Progenitor cell of endocrine pancreas (in vitro differentiated cells): ENCODE measurements around the gene INTS15. TPM values are rescaled to one million over a fixed set of nuclear protein-coding genes. Genes with fewer than 3 reads are reported as not detected.

ENCODE experiments used
- DNase-seq: peaks from one replicate; pipeline ENCODE4 v3.0.0; 2021; ENCODE audit warnings: low spot score; ENCODE audit not compliant: unreplicated experiment
- H3K27ac Mint-ChIP-seq: 2 replicates; pipeline ENCODE4 v1.8.0; 2021; ENCODE audit warnings: mild to moderate bottlenecking, moderate library complexity, mixed read lengths
- H3K27me3 Mint-ChIP-seq: 2 replicates; pipeline ENCODE4 v1.8.0; 2021; ENCODE audit warnings: mixed read lengths
- H3K36me3 Mint-ChIP-seq: 2 replicates; pipeline ENCODE4 v1.8.0; 2022; ENCODE audit warnings: mixed read lengths; ENCODE audit not compliant: insufficient read depth
- H3K4me1 Mint-ChIP-seq: 2 replicates; pipeline ENCODE4 v1.8.0; 2021; ENCODE audit warnings: low read depth, mixed read lengths
- H3K4me3 Mint-ChIP-seq: 2 replicates; pipeline ENCODE4 v1.8.0; 2021; ENCODE audit warnings: low read depth, mild to moderate bottlenecking, moderate library complexity, mixed read lengths
- H3K9me3 Mint-ChIP-seq: 2 replicates; pipeline ENCODE4 v1.8.0; 2021; ENCODE audit warnings: low read depth, mixed read lengths
- CTCF ChIP-seq: fragments of 200-600 bp; sonication (generic); IDR thresholded peaks from one replicate; pipeline ENCODE4 v1.5.0; 2021; ENCODE audit warnings: antibody characterized with exemption, mild to moderate bottlenecking; ENCODE audit not compliant: unreplicated experiment
- long read RNA-seq: library from polyadenylated mRNA; unstranded; transcript quantifications from one replicate; pipeline ENCODE4 v2.0.0, GENCODE V29; 2020
- total RNA-seq: library from RNA; stranded (reverse); gene quantifications from 2 replicates; pipeline ENCODE4 v1.2.1, GENCODE V29; 2021

Gene INTS15
- total RNA-seq: 48.6 and 57.1 TPM in 2 replicates
- long read RNA-seq: 0 reads

GRCh38 chr7:6589829-6590644 lies at the start of gene INTS15:
Gene INTS15, plus strand, starts transcription at chr7:6590021. Its CDS starts 263 bp downstream, at chr7:6590284.
- Mint-ChIP-seq H3K9me3 (no peaks in the 10 kb centered on the region), H3K36me3 (peaks cover 33% of the 10 kb centered on the region), H3K4me1 (peaks cover 5% of the 10 kb centered on the region), H3K27ac (peak within 1 kb of the TSS; percentile 91), H3K27me3 (no peaks in the 10 kb centered on the region), H3K4me3 (peak within 1 kb of the TSS; percentile 88)
- peak; percentile 79 for DNase-seq
- TF ChIP-seq CTCF: peak; percentile 84

- DNase-seq: no peak
- H3K36me3 Mint-ChIP-seq: no peaks in the 10 kb centered on the region
- H3K27ac Mint-ChIP-seq: no peak overlapping the region
- TF ChIP-seq CTCF: no peak
- H3K4me3 Mint-ChIP-seq: no peak overlapping the region
- peaks cover 14% of the 10 kb centered on the region for H3K27me3 Mint-ChIP-seq
- no peaks in the 10 kb centered on the region for H3K4me1 Mint-ChIP-seq
- no peaks in the 10 kb centered on the region for H3K9me3 Mint-ChIP-seq
These were observed 47.5 kb upstream of the INTS15 start for GRCh38 chr7:6542368-6542767.

- DNase-seq: no peak
- Mint-ChIP-seq H3K27me3 (peaks cover 6% of the 10 kb centered on the region), H3K4me3 (no peak overlapping the region), H3K4me1 (no peaks in the 10 kb centered on the region), H3K36me3 (no peaks in the 10 kb centered on the region), H3K9me3 (no peaks in the 10 kb centered on the region), H3K27ac (no peak overlapping the region)
- TF ChIP-seq CTCF: no peak
These were observed 44.3 kb upstream of the INTS15 start for GRCh38 chr7:6545398-6546126.

- no peak for TF ChIP-seq CTCF
- Mint-ChIP-seq H3K27me3 (peaks cover 1% of the 10 kb centered on the region), H3K27ac (no peak overlapping the region), H3K4me3 (no peak overlapping the region), H3K4me1 (no peaks in the 10 kb centered on the region), H3K9me3 (no peaks in the 10 kb centered on the region), H3K36me3 (no peaks in the 10 kb centered on the region)
- DNase-seq: no peak
These were observed 43.1 kb upstream of the INTS15 start for GRCh38 chr7:6546498-6547251.

- DNase-seq: no peak
- no peak overlapping the region for H3K27ac Mint-ChIP-seq
- no peaks in the 10 kb centered on the region for H3K27me3 Mint-ChIP-seq
- no peaks in the 10 kb centered on the region for H3K9me3 Mint-ChIP-seq
- TF ChIP-seq CTCF: no peak
- H3K4me3 Mint-ChIP-seq: no peak overlapping the region
- H3K36me3 Mint-ChIP-seq: no peaks in the 10 kb centered on the region
- H3K4me1 Mint-ChIP-seq: no peaks in the 10 kb centered on the region
These were observed 42.4 kb upstream of the INTS15 start for GRCh38 chr7:6547400-6547799.
